HG03097 (cell line): ENCODE data around the gene ATG2B.
"Not testable (repeated sequence)": the region's sequence is repeated elsewhere in the genome, so short reads cannot be mapped to it uniquely, and the experiment has no call there.

Source experiments
- ATAC-seq: cut with Tn5 transposase; IDR thresholded peaks from one replicate; pipeline ENCODE4 v1.9.1; 2021; ENCODE audit not compliant: unreplicated experiment, low FRiP score

ATG2B gene

DNA sequence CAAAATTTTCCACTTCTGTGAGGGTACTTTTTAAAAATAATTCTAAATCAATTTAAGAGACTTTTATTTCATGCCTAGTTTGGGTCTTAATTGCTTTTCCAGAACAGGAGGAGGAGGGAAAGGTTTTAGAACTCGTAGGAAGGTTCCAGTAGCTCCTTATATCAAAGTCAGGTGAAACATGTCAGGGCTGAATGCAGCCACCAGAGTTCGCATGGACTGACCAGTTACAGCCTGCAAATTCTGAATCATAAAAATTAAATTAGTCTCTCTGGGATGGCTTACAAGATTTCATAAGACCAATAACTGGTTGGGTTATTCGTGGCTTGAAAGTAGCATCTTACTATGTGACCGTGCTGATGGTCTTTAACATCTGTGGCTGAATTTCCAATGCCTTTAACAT, 106.7 kb downstream of the ATG2B start:
- no peak for ATAC-seq

DNA sequence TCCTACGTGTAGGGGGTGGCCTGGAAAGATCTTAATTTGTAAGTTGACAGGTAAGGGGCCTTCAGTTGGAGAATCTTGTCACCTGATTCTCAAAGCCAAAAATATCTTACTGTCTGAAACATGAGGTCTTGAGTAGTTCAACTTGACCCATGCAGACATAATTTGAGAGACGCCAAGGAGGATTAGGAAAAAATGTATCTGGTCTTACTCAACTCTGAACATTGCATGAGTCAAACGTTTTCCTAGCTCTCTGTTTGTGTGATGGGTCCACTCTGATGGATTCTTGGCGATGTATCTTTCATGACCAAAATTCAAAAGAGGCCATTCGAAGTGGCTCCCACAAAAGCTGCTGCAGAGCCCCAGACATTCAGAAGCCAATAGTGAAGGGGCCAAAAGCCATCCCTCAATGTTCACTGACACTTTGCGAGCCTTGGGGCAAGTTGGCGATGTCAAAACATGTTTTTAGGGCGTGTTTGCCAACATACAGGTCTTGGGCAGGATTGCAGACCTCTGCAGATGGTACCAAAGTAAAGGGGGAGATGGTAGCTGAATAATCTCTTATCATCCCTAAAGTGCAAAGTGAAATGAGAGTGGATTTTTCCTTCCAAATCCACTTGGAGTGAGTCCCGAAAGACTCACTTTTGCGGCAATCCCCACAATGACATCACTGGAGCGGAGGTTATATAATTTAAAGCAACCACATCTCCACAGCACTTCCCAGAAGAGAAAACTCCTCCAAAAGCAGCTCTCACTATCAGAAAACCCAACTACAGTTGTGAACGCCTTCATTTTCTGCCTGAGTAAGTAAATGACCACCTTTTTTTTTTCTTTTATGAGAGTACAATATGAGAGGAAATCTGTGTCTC, 107.4 kb downstream of the ATG2B start, which contains the start of gene BDKRB1:
Gene BDKRB1, plus strand, starts transcription at position 710 of the 866 bp plus-strand sequence. CDS start 7,473 bp downstream, outside the sequence.
- no peak for ATAC-seq

DNA sequence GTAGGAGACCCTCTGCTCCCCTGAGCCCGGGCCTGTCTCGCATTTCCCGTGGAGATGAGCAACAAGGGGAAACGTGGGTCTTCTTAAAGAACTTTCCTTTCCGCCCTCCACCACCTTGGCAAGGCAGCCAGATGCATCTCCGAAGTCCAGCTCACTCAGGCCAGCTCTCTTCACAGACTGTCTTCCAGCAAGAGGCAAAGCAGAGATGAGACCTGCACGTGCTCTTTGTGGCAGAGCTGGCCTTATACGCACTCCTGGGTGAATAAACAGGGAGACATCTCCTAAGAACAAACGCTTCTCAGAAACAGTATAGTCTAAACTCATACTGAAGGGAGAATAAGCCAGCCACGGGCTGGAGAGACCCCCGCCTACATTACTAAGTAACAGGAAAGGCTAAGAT, 108.5 kb downstream of the ATG2B start:
- no peak for ATAC-seq

DNA sequence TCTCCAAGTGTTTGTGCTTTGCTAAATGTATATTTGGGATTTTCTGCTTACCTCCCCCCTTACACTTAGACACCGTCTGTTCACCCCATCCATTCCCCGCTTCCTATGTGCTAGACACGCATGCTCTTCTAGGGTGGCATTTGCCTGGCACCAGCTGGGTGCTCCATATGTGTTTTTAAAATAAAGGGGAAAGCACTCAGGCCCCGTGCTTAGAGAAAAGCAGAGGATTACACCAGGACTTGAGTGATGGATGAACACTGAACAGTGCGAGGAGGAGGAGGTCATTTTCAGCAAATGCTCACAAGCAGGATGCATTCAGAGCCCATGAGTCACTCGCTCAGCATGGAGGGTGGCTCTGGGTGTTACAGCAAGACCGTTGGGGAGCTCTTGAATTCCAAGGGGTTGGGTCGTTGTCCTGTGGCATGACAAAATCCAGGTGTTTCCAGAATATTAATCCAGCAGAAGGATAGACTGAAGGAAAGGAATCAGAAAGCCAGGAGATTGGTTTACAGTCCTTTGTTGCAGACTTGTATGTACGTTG, 110.1 kb downstream of the ATG2B start:
- no peak for ATAC-seq

DNA sequence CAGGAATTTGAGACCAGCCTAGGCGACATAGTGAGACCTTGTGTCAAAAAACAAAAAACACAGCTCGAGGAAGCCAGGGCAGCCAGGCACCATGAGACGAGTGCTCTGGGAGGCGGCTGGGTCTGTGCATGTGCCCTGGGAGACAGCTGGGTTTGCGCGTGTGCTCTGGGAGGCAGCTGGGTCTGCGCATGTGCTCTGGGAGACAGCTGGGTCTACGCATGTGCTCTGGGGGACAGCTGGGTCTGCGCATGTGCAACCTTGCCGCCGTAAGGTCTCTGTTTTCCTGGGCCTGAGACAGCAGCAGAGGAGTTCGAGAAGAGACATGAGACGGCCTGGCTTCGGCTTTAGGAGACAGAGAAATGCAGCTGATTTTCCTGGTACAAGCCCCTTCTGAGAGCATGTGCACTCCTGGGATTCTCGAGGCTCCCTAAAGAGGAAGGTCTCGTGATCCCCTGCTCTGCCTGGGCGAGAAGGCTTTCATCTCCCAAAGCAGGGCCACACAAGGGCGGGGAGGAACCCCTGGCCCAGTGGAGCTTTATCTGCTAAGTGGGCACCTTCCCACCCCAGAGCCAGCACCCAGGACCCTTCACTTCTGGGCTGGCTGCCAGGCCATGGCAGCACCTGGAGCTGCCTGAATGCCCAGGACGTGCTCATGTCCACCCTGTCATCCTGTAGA, 110.7 kb downstream of the ATG2B start:
- no peak for ATAC-seq

DNA sequence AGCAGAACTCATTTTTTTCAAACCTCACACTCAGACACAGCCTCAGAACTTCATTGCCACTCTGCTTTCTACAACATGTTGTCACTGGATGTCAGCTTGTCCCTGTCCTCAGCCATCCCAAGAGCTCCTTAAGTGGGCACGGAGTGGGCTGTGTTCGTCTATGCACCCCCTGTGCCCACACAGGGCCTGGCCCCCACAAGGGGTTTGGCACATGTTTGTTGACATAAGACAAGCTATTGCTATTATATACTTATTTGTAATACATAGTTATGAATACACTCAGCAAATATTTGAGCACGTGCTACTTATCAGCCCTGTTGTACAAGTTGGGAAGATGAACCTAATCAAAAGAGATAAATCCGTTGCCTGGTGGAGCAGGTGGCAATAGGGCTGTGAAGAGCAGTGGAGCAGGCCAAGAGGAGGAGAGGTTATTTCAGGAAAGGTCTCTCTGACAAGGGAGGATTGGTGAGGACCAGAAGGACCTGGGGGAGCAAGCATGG, 111.4 kb downstream of the ATG2B start:
- no peak for ATAC-seq

DNA sequence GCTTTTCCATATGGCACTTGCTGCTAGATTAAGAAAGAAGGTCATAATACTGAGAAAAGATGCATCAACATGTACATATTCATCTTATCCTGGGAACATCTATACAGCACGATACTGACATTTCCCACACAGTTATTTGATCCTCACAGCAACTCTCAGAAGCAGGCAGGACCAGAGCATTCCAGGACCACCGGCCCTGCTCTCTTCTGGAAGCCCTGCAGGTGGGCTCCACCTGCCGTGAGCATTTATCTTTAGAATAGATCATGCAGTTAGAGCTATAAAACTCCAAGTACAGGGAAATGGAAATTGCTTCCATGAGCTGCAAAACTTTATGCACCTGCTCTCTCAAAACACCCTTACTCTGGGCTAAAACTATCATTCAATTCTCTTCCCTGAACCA, 112.7 kb downstream of the ATG2B start:
- ATAC-seq, result no peak

DNA sequence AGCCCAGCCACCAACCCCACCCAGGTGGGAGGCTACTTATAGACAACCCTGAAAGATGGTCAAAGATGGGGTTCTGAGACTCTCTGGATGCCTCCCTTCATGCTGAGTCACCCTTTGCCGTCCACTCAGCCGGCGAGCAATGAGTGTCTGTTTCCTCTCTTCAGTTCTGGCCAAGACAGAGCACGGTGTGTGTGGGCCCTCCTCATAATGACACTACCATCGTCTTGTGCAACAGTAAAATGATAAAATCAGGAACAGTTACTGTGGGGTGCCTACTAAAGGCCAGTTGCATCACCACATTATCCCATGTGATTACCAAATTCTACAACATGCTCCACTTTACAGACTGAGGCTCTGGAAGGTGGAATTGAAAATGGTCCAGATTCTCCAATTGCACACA, 114.1 kb downstream of the ATG2B start:
- ATAC-seq, result no peak

DNA sequence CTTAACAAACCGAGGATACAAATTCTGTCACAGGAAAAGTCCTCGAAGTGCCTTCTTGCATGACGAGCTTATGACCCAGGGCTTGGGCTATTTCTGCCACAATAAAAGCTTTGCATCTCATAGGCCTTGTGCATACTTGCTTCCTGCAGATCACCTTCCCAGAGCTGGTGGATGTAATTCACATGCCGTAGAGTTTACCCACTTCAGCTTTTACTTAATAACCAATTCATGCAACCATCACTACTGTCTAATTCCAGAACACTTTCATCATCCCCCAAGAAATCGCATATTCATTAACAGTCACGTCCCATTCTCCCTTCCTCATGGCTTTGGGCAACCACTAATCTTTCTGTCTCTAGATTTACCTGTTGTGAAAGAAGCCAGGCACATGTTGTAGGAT, 116.1 kb downstream of the ATG2B start:
- no peak for ATAC-seq

DNA sequence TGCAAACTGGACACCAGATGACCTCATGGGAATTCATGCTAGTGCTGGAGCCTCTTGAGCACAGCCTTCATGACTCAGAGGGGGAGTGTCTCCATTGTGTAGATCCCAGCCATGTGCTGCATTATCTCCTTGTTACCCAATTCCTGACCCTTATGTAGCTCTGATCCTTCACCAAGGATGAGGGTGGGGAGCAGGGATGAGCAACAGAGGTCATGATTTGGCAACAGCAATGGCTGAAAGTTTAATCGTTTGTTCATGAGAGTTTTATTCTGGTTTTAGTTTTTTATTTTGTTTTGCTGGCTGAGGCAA, 116.6 kb downstream of the ATG2B start:
- ATAC-seq, result no peak

DNA sequence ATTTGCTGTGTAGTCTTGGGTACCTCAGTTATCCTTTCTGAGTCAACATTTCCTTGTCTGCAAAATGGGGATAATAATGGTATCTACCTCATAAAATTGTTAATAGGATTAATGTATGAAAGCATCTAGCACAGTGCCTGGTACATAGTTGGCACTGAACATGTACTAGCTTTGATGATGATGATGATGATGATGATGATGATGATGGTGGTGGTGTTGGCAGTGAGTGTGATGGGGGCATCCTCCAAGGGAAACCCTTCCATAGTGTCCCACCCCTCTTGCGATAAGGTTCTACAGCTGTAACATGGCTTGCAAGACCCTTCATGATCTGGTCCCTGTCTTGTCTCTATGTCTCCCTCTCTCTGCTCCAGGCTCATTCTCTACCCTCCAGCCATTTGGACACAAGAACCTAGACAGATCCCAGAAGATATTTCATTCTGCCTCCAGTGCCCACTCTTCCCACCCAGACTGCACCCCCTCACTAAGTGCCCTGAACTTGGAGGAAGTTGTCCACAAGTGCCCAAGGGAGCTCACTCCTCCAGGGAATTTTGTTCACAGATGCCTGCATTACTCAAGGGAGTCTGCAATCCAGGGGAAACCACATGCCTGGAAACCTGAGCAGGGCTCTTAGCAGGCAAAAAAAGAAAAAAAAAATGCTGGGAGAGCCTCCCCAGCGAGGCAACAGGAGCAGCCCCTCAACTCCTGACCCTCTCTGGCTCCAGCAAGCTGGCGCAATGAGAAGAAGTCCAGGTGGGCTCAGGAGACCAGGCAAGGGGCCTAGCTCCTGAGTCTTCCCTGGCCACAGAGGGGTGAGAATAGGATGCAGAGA, 117.2 kb downstream of the ATG2B start:
- ATAC-seq, result no peak

DNA sequence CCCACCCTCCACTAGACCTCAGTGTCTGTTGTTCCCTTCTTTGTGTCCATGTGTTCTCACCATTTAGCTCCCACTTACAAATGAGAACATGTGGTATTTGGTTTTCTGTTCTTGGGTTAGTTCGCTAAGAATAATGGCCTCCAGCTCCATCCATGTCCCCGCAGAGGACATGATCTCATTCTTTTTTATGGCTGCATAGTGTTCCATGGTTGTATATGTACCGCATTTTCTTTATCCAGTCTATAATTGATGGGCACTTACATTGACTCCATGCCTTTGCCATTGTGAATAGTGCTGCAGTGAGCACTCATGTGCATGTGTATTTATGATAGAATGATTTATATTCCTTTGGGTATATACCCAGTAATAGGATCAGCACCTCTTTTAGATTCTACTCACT, 118.1 kb downstream of the ATG2B start:
- ATAC-seq, result not testable (repeated sequence)

DNA sequence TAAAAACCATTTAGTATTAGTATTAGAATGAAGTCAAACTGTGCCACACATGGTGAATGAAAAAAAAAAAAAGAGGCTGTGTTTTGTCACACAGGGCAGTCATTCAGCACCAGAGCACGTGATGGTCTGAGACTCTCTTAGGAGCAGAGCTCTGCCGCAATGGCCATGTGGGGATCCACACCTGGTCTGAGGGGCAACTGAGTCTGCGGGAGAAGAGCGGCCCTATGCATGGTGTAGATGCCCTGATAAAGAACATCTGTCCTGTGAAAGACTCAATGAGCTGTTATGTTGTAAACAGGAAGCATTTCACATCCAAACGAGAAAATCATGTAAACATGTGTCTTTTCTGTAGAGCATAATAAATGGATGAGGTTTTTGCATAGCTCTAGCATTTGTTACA, 119.4 kb downstream of the ATG2B start:
- ATAC-seq, result no peak

DNA sequence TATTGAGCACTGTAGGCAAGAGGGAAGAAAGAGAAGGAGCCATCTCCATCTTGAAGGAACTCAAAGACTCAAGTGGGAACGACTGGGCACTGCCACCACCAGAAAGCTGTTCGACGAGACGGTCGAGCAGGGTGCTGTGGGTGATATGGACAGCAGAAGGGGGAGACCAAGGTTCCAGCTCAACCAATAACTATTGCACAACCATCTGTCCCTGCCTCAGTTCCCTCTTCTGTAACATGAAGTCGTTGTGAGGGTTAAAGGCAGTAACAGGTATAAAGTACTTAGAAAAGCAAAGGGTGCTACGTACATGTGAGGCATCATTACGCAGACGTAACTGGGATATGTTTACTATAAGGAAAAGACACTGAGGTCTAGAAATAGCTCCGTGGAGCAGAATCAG, 121.0 kb downstream of the ATG2B start:
- no peak for ATAC-seq

DNA sequence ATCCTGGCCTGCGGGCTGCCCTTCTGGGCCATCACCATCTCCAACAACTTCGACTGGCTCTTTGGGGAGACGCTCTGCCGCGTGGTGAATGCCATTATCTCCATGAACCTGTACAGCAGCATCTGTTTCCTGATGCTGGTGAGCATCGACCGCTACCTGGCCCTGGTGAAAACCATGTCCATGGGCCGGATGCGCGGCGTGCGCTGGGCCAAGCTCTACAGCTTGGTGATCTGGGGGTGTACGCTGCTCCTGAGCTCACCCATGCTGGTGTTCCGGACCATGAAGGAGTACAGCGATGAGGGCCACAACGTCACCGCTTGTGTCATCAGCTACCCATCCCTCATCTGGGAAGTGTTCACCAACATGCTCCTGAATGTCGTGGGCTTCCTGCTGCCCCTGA, 122.5 kb downstream of the ATG2B start:
- no peak for ATAC-seq

DNA sequence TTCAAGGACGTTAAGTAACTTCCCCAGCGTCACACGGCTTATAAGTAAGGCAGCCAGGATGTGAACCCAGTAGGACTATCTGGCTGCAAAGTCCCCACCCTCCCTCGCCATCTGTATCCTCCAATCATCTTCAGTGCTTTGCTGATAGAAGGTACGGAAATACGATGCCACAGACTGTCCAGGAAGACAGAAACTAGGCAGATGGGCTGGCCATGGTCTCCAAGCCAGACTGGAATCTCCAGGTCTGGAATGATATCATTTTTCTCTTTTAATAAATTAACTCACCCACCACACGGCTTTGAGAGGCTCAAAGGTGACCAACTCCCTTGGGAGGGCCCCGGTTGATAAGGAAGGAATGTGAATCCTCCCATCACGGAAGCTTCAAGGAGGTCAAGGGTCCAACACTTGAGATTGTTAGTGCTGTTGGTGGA, 123.4 kb downstream of the ATG2B start:
- ATAC-seq, result no peak

DNA sequence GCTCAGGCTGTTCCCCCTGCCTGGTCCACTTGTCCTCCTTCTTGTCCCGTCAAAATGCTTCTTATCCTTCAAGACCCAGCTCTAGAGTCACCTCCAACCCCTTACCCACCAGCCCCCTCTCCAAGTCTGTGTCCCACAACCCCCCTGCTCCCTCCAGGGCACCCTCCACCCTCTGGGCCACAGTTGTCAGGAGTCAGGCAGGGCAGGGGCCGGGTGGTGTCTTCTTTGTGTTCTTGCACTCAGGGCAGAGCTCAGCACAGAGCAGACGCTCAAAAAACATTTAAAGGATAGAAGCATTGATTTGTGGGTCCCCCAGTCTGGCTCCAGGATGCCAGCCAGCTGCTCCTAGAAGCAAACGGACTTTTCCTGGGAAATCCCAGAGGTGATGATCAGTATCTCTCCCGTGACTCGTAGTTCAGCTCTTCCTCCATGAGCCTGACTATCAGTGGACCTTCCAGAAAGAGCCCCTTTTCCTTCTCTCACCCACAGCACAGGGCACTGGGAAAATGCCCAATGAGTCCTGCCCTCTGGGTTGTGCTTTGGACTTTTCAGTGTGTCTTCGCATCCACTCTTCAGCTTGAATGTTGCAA, 124.4 kb downstream of the ATG2B start:
- ATAC-seq, result no peak

DNA sequence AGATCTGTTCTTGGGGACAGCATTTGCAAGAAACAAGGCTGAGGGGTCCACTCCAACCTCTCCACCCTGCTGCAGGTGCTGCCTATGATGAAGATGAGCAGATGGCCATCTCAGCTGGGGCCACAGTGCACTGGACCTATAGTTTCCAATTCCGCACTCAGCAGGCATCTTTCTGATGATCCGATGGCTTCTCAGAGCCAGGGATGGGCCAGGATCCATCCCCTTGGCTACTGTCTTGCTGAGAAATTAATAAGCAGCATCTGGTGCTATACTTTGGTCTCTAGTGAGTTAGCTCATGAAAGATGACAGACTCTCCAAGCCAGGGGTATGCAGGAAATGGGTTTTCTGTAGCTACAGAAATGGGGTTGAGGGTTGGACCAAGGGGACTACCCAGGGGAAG, 125.5 kb downstream of the ATG2B start:
- no peak for ATAC-seq

DNA sequence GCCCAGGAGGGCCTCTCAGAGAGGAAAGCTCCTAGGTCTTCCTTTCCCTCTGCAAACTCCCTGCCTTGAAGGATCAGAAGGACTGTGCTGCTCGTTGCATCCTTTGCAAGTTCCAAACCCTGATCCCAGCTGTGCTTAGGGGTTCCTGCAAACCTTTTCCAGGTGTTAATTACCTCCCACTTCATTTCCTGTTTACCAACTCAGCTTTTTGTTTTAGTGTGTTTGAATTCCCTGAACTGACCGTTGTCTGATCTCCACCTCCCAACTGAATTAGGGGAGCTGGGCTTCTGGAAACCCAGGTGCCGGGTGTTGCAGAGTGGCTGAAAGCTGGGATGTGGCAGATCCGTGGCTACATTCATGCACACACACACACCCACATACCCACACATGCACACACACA, 127.7 kb downstream of the ATG2B start:
- ATAC-seq, result no peak

DNA sequence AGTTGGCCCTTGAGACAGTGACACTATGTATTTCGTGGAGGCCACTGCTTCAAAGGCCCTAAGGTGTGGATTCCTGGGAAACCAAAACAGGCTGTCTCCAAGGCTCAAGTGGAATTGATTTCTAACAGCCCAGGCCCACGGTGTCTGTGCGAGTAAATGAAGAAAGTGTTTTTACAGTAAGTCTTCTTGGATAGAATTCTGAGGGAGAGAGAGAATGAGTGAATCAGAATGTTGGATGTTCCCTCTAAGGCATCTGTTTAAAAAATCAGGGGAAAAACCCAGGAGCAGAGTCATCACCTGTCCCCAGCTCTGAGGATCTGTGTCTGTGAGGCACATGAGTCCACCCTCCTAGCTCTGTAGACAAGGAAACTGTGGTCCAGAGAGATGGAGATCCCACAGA, 129.5 kb downstream of the ATG2B start:
- ATAC-seq, result no peak
